NCI-H2196 treated with DMSO at 0.1 percent for 48 hours (cell line): ENCODE results near the gene ZNF738.

Experiments used
- DNase-seq: peaks from one replicate; lab custom pipeline; 2025; ENCODE audit not compliant: unreplicated experiment; lab: John Stamatoyannopoulos, UW

Gene ZNF738

GRCh38 chr19:21422244-21422643 is 63.4 kb downstream of the ZNF738 start:
- no peak for DNase-seq

- DNase-seq = no peak
These were observed 64.5 kb downstream of the ZNF738 start for GRCh38 chr19:21423057-21424041.
